GM19463 (cell line): ENCODE measurements around the gene KRTAP19-1.
"Not testable (repeated sequence)": the region's sequence is repeated elsewhere in the genome, so short reads cannot be mapped to it uniquely, and the experiment has no call there.

Source experiments
- ATAC-seq: cut with Tn5 transposase; IDR thresholded peaks from one replicate; pipeline ENCODE4 v1.9.1; 2021; ENCODE audit warnings: mild to moderate bottlenecking, moderate library complexity; ENCODE audit not compliant: unreplicated experiment

KRTAP19-1 gene

GRCh38 chr21:30480145-30480544, at the start of gene KRTAP19-1:
TSS of gene KRTAP19-1 (minus strand) at chr21:30480367. CDS start at chr21:30480317, 50 bp downstream.
- no peak for ATAC-seq

GRCh38 chr21:30518876-30519275, 38.7 kb upstream of the KRTAP19-1 start:
- no peak for ATAC-seq

GRCh38 chr21:30515681-30516080, 35.5 kb upstream of the KRTAP19-1 start:
- ATAC-seq, result no peak

- not testable (repeated sequence) for ATAC-seq
These were observed 25.5 kb upstream of the KRTAP19-1 start for GRCh38 chr21:30505621-30506205.

- no peak for ATAC-seq
These were observed 21.9 kb upstream of the KRTAP19-1 start, which contains the start of gene KRTAP19-5 for GRCh38 chr21:30502041-30502440. TSS of gene KRTAP19-5 (minus strand) at chr21:30502141. CDS start at chr21:30502090, 51 bp downstream.

GRCh38 chr21:30497065-30497464, 16.9 kb upstream of the KRTAP19-1 start, which contains the start of gene KRTAP19-4:
TSS of gene KRTAP19-4 (minus strand) at chr21:30497165. CDS start at chr21:30497110, 55 bp downstream.
- no peak for ATAC-seq

GRCh38 chr21:30491963-30492428, 11.8 kb upstream of the KRTAP19-1 start, which contains the start of gene KRTAP19-3:
TSS of gene KRTAP19-3 (minus strand) at chr21:30492013. CDS start at chr21:30491957, 56 bp downstream.
- ATAC-seq, result no peak

GRCh38 chr21:30487336-30487735, 7.2 kb upstream of the KRTAP19-1 start, which contains the start of gene KRTAP19-2:
TSS of gene KRTAP19-2 (minus strand) at chr21:30487436. CDS start at chr21:30487348, 88 bp downstream.
- no peak for ATAC-seq

GRCh38 chr21:30486180-30486579, 6.0 kb upstream of the KRTAP19-1 start:
- no peak for ATAC-seq

GRCh38 chr21:30482130-30482529, 2.0 kb upstream of the KRTAP19-1 start:
- ATAC-seq, result no peak

- ATAC-seq, result no peak
These were observed 908 bp downstream of the KRTAP19-1 start for GRCh38 chr21:30479259-30479658.

- no peak for ATAC-seq
These were observed 2.2 kb downstream of the KRTAP19-1 start for GRCh38 chr21:30478004-30478403.

- ATAC-seq, result no peak
These were observed 11.1 kb downstream of the KRTAP19-1 start for GRCh38 chr21:30468900-30469714.

GRCh38 chr21:30463713-30464112, 16.5 kb downstream of the KRTAP19-1 start:
- no peak for ATAC-seq

GRCh38 chr21:30448514-30448913, 31.7 kb downstream of the KRTAP19-1 start:
- no peak for ATAC-seq

- ATAC-seq, result no peak
These were observed 33.1 kb downstream of the KRTAP19-1 start for GRCh38 chr21:30447056-30447455.

- ATAC-seq, result no peak
These were observed 36.0 kb downstream of the KRTAP19-1 start for GRCh38 chr21:30444204-30444603.

GRCh38 chr21:30443226-30443625, 36.9 kb downstream of the KRTAP19-1 start:
- ATAC-seq, result no peak

GRCh38 chr21:30439975-30440374, 40.2 kb downstream of the KRTAP19-1 start, which contains the start of gene KRTAP15-1:
TSS of gene KRTAP15-1 (plus strand) at chr21:30440275. CDS start at chr21:30440328, 53 bp downstream.
- no peak for ATAC-seq

GRCh38 chr21:30437010-30437565, 43.1 kb downstream of the KRTAP19-1 start:
- no peak for ATAC-seq

GRCh38 chr21:30434033-30434631, 46.0 kb downstream of the KRTAP19-1 start:
- peak; percentile 61 for ATAC-seq
